ENCODE measurements around the gene RNU4-1. TPM values are rescaled to one million over a fixed set of nuclear protein-coding genes. Genes with fewer than 3 reads are reported as not detected.
A peak's percentile ranks its signal among the peaks of the same experiment; 100 is the strongest.

RNU4-1 gene
- polyA plus RNA-seq, 3 donors, result not detected

- Histone ChIP-seq H3K79me2 (ENCODE audit: insufficient read depth, low read length) (no peaks in the 10 kb centered on the region), H3K27me3 (ENCODE audit: control insufficient read depth in 2 of 2, insufficient read depth in 2 of 2, low read length in 2 of 2) (no peaks in the 10 kb centered on the region), H3K9me3 (replicated peaks in 1 of 2; ENCODE audit: control insufficient read depth in 1 of 2, insufficient read depth in 1 of 2, low read length in 2 of 2) (no peaks in the 10 kb centered on the region), H4K20me1 (ENCODE audit: insufficient read depth, low read length) (no peaks in the 10 kb centered on the region), H2AFZ (ENCODE audit: insufficient read depth, low read depth, low read length, poor library complexity, severe bottlenecking) (peak within 1 kb of the TSS; percentile 80), H3K4me3 (replicated peaks in 1 of 3; ENCODE audit: low read depth in 2 of 3, low read length in 3 of 3) (peak within 1 kb of the TSS; percentile 77 to 91 (median 79)), H3K4me2 (replicated peaks; ENCODE audit: extremely low read depth, low read length, poor library complexity, severe bottlenecking) (peak within 1 kb of the TSS; percentile 83), H3K36me3 (replicated peaks in 1 of 2; ENCODE audit: control insufficient read depth in 1 of 2, insufficient read depth in 2 of 2, low read length in 2 of 2) (no peaks in the 10 kb centered on the region), H3K4me1 (ENCODE audit: control insufficient read depth in 1 of 2, insufficient read depth in 2 of 2, low read length in 2 of 2) (peaks cover 8 to 10% of the 10 kb centered on the region in 2 donors), H3K9ac (ENCODE audit: insufficient read depth, low read length, poor library complexity, severe bottlenecking) (peak within 1 kb of the TSS; percentile 43), H3K27ac (ENCODE audit: low read depth in 1 of 2, low read length in 2 of 2) (peak within 1 kb of the TSS in 1 of 2 donors; percentile 47)
- no peaks in the 10 kb centered on the region for H3K36me3 Mint-ChIP-seq
- peak within 1 kb of the TSS; percentile 93 to 96 for H3K4me3 Mint-ChIP-seq
- no peaks in the 10 kb centered on the region for H3K9me3 Mint-ChIP-seq
- H3K27ac Mint-ChIP-seq, result peak within 1 kb of the TSS; percentile 2 to 94 (median 88)
- DNase-seq, result peak; percentile 86 to 91 (median 88)
- peaks cover 9% of the 10 kb centered on the region for H3K4me1 Mint-ChIP-seq
- intact Hi-C loops (cut with micrococcal nuclease), result loop anchor here in 1 of 2 donors (2.0 kb wide), 1 partner anchor 15 kb away; no protein-coding TSS in a partner anchor
- H3K27me3 Mint-ChIP-seq (ENCODE audit: low read depth in 3 of 3), result peaks cover 0 to 5% (median 2%) of the 10 kb centered on the region in 3 donors
- WGBS (ENCODE audit: insufficient coverage), result 0% methylated on average over 10 of the region's 31 CpGs
- peak; percentile 87 for TF ChIP-seq CTCF (IDR thresholded peaks at IDR 0.05)
These were observed 9.2 kb upstream of the RNU4-1 start, which contains the start of gene SIRT4 for GRCh38 chr12:120301962-120302815. TSS of gene SIRT4 (plus strand) at chr12:120302321. CDS start at chr12:120303562, 1,241 bp downstream.

DNA sequence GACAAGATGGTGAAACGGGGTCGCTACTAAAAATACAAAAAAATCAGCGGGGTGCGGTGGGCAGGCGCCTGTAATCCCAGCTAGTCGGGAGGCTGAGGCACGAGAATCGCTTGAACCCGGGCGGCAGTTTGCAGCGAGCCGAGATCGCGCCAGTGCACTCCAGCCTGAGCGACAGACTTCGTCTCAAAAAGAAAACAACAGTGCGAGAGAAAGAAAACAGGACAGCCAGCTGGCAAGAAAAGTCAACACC is 701 bp downstream of the RNU4-1 start:
- H2AFZ ChIP-seq (ENCODE audit: insufficient read depth, low read depth, low read length, poor library complexity, severe bottlenecking), result peak overlapping the region; percentile 61
- peak overlapping the region; percentile 79 for H3K4me2 ChIP-seq (replicated peaks; ENCODE audit: extremely low read depth, low read length, poor library complexity, severe bottlenecking)
- no peaks in the 10 kb centered on the region for H3K27me3 ChIP-seq (ENCODE audit: control insufficient read depth in 2 of 2, insufficient read depth in 2 of 2, low read length in 2 of 2)
- no peak overlapping the region for H3K27ac Mint-ChIP-seq
- H3K4me1 Mint-ChIP-seq, result no peaks in the 10 kb centered on the region
- peaks cover 2 to 3% (median 2%) of the 10 kb centered on the region in 3 donors for H3K27me3 Mint-ChIP-seq (ENCODE audit: low read depth in 3 of 3)
- no peaks in the 10 kb centered on the region for H3K79me2 ChIP-seq (ENCODE audit: insufficient read depth, low read length)
- intact Hi-C loops (cut with micrococcal nuclease), result no loop called here
- no peak for TF ChIP-seq CTCF (IDR thresholded peaks at IDR 0.05)
- no peaks in the 10 kb centered on the region for H4K20me1 ChIP-seq (ENCODE audit: insufficient read depth, low read length)
- peak overlapping the region; percentile 63 to 79 (median 65) for H3K4me3 ChIP-seq (replicated peaks in 1 of 3; ENCODE audit: low read depth in 2 of 3, low read length in 3 of 3)
- peaks cover 27 to 38% of the 10 kb centered on the region in 2 donors for H3K4me1 ChIP-seq (ENCODE audit: control insufficient read depth in 1 of 2, insufficient read depth in 2 of 2, low read length in 2 of 2)
- H3K9me3 ChIP-seq (replicated peaks in 1 of 2; ENCODE audit: control insufficient read depth in 1 of 2, insufficient read depth in 1 of 2, low read length in 2 of 2), result no peaks in the 10 kb centered on the region
- no peaks in the 10 kb centered on the region for H3K36me3 ChIP-seq (replicated peaks in 1 of 2; ENCODE audit: control insufficient read depth in 1 of 2, insufficient read depth in 2 of 2, low read length in 2 of 2)
- H3K4me3 Mint-ChIP-seq, result no peak overlapping the region
- H3K9ac ChIP-seq (ENCODE audit: insufficient read depth, low read length, poor library complexity, severe bottlenecking), result peak overlapping the region; percentile 91
- H3K9me3 Mint-ChIP-seq, result no peaks in the 10 kb centered on the region
- H3K36me3 Mint-ChIP-seq, result no peaks in the 10 kb centered on the region
- WGBS (ENCODE audit: insufficient coverage), result 0% methylated on average over 16 of the region's 17 CpGs
- H3K27ac ChIP-seq (ENCODE audit: low read depth in 1 of 2, low read length in 2 of 2), result peak overlapping the region; percentile 98 to 100
- DNase-seq, result peak in 1 of 3 donors; percentile 1

Data from CD14-positive monocyte (primary cell).